Erythroblast (primary cell): ENCODE measurements around the gene NGFR.

ENCODE experiments used
- GATA1 ChIP-seq: IDR thresholded peaks from 2 replicates; pipeline ENCODE4 v1.6.1; 2011; ENCODE audit warnings: low read depth, mild to moderate bottlenecking, control low read depth, low read length, moderate library complexity
- POLR2A ChIP-seq: IDR thresholded peaks from 2 replicates; pipeline ENCODE4 v1.6.1; 2011; ENCODE audit warnings: mild to moderate bottlenecking, low read length

DNA sequence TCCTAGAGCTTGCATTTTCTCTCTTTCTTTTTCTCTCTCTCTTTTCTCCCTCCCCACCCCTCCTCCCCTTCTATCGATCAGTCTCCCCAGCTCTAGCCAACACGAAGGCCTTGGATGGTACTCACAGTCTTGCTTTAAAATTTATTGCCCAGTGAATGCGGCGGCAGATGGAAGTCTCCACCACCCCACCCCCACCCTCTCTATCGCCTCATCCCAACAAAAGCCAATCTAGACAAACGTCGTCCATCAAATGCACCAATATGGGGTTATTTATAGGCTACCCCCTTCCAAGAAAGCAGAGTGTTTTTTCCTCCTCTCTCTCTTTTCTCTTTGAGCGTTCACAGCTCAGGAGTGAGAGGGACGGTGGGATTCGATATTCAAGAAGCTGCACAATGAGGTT is 10.5 kb upstream of the NGFR start:
- no peak for TF ChIP-seq POLR2A
- TF ChIP-seq GATA1: no peak
